Stimulated activated CD8-positive, alpha-beta memory T cell treated with anti-CD3 and anti-CD28 coated beads, Interleukin-4, amount 100 ng/mL, for 24 hours (primary cell): Measurements from ENCODE around the gene POLD3.
A peak's percentile ranks its signal among the peaks of the same experiment; 100 is the strongest.

Source experiments
- DNase-seq: peaks from one replicate; pipeline ENCODE4 v3.0.0-alpha.2; 2020; ENCODE audit warnings: low read depth

The POLD3 gene

GRCh38 chr11:74592441-74593362 is at the start of gene POLD3:
Gene POLD3, plus strand, starts transcription at chr11:74592582. Its CDS starts 77 bp downstream, at chr11:74592659.
- DNase-seq, result peak; percentile 92

- DNase-seq, result no peak
Observed at GRCh38 chr11:74543991-74544390, 48.4 kb upstream of the POLD3 start.

- DNase-seq, result no peak
Observed at GRCh38 chr11:74546752-74547151, 45.6 kb upstream of the POLD3 start.

GRCh38 chr11:74550991-74551753 is 41.2 kb upstream of the POLD3 start:
- no peak for DNase-seq

- no peak for DNase-seq
Observed at GRCh38 chr11:74551754-74552145, 40.6 kb upstream of the POLD3 start.

- no peak for DNase-seq
Observed at GRCh38 chr11:74557526-74557925, 34.9 kb upstream of the POLD3 start.

GRCh38 chr11:74559110-74559933 is 33.1 kb upstream of the POLD3 start:
- no peak for DNase-seq

GRCh38 chr11:74559934-74560309 is 32.5 kb upstream of the POLD3 start:
- no peak for DNase-seq

- DNase-seq, result no peak
Observed at GRCh38 chr11:74566146-74566960, 26.0 kb upstream of the POLD3 start.

GRCh38 chr11:74568028-74568427 is 24.4 kb upstream of the POLD3 start:
- no peak for DNase-seq

GRCh38 chr11:74570266-74571061 is 21.9 kb upstream of the POLD3 start:
- no peak for DNase-seq

GRCh38 chr11:74571062-74571399 is 21.4 kb upstream of the POLD3 start:
- no peak for DNase-seq

- DNase-seq, result no peak
Observed at GRCh38 chr11:74572349-74572748, 20.0 kb upstream of the POLD3 start.

- no peak for DNase-seq
Observed at GRCh38 chr11:74574563-74574962, 17.8 kb upstream of the POLD3 start.

GRCh38 chr11:74575999-74576398 is 16.4 kb upstream of the POLD3 start:
- no peak for DNase-seq

GRCh38 chr11:74577181-74577580 is 15.2 kb upstream of the POLD3 start:
- no peak for DNase-seq

GRCh38 chr11:74577624-74578396 is 14.6 kb upstream of the POLD3 start:
- no peak for DNase-seq

GRCh38 chr11:74579577-74580270 is 12.7 kb upstream of the POLD3 start:
- DNase-seq, result no peak

- DNase-seq, result no peak
Observed at GRCh38 chr11:74581954-74582547, 10.3 kb upstream of the POLD3 start.
